DND-41 (cell line): ENCODE results near the gene DPYSL4.

ENCODE experiments used
- EZH2 ChIP-seq: IDR thresholded peaks from 3 replicates; pipeline ENCODE4 v1.6.1; 2012; ENCODE audit warnings: borderline replicate concordance, low read depth, mild to moderate bottlenecking, moderate library complexity, low read length, inconsistent platforms; ENCODE audit not compliant: severe bottlenecking
- TF ChIP-seq, protein P1 (sequence below): IDR thresholded peaks from 2 replicates; pipeline ENCODE4 v1.5.1; 2012; ENCODE audit warnings: borderline replicate concordance, low read length, moderate library complexity, mild to moderate bottlenecking; ENCODE audit not compliant: poor library complexity, severe bottlenecking; ENCODE audit errors: extremely low read depth

DNA sequence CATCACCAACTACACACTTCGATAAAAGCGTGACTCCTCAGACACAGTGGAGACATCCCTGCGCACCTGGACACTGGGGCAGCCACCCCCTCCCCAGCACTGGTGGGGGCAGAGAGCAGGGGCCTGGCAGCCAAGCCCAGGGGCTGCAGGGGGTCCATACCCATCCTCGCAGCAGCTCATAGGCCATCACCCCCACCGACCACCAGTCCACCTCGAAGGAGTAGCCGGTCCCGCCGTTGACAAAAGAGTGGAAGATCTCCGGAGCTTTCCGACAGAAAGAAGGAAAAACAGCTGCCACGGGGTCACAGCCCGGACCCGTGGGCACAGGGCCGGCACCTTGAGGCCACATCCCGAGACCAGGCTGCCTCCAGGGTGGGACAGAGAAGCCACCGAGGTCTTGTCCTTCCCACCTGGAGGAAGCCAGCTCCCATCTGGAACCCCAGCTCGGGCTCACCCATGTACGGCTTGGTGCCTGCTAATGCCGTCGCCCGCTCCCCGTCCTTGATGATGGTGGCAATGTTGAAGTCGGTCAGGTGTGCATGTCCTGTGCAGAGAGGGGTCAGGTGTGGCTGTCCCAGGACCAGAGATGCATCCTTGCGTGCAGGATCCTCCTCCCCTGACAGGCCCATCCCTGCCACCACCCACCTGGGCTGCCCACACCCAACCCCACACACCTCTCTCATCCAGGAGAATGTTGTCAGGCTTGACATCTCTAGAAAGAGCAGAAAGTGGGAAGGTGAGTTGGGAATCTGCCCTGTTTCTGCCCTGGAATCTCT, 38.5 kb downstream of the DPYSL4 start:
- TF ChIP-seq, protein P1, sequence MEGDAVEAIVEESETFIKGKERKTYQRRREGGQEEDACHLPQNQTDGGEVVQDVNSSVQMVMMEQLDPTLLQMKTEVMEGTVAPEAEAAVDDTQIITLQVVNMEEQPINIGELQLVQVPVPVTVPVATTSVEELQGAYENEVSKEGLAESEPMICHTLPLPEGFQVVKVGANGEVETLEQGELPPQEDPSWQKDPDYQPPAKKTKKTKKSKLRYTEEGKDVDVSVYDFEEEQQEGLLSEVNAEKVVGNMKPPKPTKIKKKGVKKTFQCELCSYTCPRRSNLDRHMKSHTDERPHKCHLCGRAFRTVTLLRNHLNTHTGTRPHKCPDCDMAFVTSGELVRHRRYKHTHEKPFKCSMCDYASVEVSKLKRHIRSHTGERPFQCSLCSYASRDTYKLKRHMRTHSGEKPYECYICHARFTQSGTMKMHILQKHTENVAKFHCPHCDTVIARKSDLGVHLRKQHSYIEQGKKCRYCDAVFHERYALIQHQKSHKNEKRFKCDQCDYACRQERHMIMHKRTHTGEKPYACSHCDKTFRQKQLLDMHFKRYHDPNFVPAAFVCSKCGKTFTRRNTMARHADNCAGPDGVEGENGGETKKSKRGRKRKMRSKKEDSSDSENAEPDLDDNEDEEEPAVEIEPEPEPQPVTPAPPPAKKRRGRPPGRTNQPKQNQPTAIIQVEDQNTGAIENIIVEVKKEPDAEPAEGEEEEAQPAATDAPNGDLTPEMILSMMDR, result no peak
- no peak for TF ChIP-seq EZH2
